COLO829 (cell line): Measurements from ENCODE around the gene GALNT18.

Source experiments
- DNase-seq: peaks from one replicate; pipeline ENCODE4 v3.0.0; 2012; ENCODE audit warnings: low spot score

GALNT18 gene

DNA sequence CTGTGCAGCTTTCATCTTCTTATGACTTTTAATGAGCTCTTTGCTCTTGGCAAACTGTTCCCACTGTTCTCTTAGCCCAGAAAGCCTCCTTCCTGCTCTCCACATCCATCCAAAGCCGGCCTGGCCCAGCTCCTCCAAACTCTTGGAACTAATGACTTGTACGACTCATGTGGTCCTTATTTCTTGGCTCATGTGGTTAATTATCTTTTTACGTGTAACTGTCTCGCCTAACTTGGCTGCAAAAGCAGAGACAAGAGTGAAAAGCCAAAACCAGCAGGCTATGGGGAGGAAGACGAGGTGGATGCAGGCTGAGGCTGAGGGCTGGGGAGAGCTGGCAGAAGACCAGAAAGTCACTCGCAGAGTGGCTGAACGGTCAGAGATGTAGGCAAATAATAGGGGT is 274.2 kb downstream of the GALNT18 start:
- no peak for DNase-seq

DNA sequence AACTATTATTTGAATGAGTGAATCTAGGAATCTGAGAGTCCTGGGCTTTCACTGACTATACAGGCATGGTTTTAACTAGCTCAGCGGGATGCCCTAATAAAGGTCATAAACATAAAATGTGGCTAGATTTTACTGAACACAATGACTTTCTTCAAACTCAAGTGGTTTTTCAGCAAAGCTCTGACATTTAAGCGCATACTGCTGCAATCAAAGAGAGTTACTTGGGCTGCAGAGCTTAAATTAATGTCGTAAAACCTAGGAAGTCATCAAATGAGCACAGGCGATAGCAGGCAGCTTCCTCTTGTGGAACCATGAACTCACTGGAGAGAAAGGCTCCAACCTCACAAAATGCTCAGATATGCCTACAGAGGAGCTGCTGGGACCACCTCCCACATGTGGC is 275.5 kb downstream of the GALNT18 start:
- no peak for DNase-seq

DNA sequence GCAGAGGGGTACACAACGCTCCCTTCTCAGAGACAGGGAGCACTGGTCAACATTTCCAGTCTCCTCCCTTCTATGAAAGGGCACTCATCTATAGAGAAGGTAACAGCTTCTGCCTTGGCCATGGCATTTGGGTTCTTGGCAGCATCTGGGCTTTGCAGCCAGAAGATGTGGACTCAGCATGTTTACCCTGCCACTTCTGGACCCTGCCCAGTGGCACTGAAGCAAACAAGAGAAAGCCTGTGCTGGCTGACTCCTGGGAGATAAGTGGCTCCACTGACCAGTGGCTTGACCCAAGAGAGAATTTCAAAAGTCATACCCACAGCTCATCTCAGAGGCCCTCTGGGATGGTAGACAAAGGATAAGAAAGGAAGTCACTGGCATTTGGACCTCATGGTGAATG is 276.7 kb downstream of the GALNT18 start:
- DNase-seq, result no peak

- DNase-seq, result no peak
Measured at GRCh38 chr11:11344045-11344444, 277.8 kb downstream of the GALNT18 start.

- no peak for DNase-seq
Measured at GRCh38 chr11:11338304-11338703, 283.5 kb downstream of the GALNT18 start.

- no peak for DNase-seq
Measured at GRCh38 chr11:11336664-11337063, 285.1 kb downstream of the GALNT18 start.

GRCh38 chr11:11335043-11335442 is 286.8 kb downstream of the GALNT18 start:
- DNase-seq, result no peak

GRCh38 chr11:11334607-11335006 is 287.2 kb downstream of the GALNT18 start:
- no peak for DNase-seq

- DNase-seq, result no peak
Measured at GRCh38 chr11:11332141-11332710, 289.6 kb downstream of the GALNT18 start.

DNA sequence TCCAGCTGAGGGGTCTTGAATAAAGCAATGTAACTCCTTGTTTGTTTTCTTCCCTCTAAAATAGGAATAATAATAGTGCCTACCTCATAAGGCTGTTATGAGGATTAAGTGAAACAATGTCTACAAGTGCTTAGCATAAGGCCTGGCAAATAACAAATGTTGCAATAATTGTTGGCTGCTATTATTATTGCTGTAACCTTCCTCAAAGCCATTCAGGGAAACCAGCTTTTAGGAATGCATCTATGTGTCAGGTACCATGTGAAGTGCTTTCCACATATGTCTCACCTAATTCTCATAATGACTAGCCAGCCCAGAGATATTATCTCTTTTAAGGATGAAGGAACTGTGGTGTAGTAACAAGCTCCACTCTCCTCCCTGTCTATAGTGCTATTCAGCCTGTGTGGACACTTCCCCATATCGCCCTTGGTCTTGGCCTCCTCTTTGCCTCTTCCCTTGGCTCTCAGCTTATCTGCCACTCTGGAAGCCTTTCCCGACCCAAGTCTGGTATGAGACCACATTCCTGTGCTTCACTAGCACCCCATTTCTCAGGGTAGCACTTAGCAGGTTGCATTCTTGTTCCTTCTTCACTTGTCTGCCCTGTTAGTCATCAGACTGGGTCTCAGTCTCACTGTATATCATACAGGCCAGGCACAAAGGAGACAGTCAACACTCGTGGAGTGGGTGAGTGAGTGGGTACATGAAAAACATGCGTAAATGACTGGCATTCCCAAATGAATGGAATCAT is 292.6 kb downstream of the GALNT18 start:
- DNase-seq, result no peak

- no peak for DNase-seq
Measured at GRCh38 chr11:11324090-11324489, 297.7 kb downstream of the GALNT18 start.

GRCh38 chr11:11322101-11322500 is 299.7 kb downstream of the GALNT18 start:
- DNase-seq, result no peak

GRCh38 chr11:11320825-11321224 is 301.0 kb downstream of the GALNT18 start:
- DNase-seq, result no peak

- no peak for DNase-seq
Measured at GRCh38 chr11:11318961-11319360, 302.8 kb downstream of the GALNT18 start.

DNA sequence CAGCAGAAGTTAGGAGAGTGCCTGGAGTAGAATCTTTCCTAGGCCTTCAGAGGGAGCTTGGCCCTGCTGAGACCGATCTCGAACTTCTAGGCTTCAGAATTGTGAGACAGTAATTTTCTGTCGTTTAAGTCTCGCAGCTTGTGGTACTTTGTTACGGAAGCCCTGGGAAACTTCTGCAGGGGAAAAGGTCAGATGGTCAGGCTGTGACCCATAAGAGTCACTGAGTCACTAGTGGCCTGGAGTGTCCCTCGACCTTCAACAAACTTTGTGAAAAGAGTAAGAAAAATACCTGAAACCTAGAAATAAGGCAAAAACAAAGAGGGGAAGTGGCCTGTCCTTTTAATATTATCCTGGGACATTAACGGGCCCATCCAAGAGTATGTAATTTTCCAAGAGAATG is 303.3 kb downstream of the GALNT18 start:
- DNase-seq, result no peak

DNA sequence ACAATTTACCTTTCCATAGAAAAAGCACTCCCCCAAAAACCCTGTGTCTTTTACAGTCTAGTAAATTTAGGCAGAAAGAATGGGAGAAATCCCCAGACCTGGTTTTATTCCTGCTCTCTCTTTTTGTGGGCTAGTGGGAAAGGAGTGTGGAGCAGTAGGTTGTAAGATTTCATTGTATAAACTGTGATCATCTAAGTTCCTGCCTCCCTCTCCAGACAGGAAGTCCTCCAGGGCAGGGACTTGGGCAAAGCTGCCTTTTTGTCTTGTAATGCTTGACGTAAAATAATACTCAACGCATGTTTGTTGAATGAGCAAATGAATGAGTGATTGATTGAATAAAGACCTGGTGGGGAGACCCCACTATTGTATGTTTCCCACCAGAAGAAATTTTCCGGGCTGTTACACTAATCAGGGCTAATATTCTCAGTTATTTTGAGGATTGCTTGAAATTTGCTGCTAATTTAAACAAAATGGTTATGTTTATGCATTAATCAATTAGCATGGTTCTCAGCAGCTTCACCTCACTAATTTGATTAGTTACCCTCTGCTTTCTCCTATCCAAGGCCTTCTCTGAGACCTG is 305.1 kb downstream of the GALNT18 start:
- DNase-seq, result no peak

DNA sequence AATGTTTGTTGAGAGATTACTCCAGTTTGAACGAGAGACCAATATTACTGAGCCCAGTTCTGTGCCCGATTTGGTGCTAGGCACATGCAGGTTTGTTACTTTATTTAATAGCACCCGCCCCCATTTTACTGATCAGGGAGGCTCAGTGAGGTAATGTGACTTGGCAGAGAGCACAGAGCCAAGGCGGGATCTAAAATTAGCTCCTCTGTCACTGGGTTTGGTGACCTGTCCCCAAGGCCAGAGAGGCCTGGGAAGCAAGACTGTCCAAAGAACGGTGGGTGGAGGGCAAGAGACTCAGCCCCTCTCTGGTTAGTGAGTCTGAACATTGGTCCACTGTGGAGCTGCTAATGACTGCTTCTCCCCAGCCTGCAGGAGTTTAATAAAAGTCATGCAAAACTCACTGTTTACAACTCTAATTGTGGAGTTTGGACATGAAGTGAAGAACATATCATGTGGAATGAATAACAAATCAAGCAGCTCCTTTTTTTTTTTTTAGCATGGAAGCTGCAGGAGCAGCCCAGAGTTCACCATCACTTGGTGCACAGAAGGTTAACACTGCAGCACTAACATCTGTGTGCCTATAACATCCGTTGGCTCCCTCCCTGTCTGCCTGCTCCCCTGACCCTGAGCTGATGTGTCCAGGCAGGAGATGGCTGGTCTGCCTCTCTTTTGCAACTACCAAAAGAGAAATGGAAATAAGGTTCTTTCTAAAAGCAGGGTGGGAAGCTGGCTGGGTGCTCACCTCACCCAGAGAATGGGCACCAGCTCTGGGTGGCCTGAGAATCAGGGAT is 307.7 kb downstream of the GALNT18 start:
- no peak for DNase-seq

- DNase-seq, result no peak
Measured at GRCh38 chr11:11313426-11313825, 308.4 kb downstream of the GALNT18 start.

DNA sequence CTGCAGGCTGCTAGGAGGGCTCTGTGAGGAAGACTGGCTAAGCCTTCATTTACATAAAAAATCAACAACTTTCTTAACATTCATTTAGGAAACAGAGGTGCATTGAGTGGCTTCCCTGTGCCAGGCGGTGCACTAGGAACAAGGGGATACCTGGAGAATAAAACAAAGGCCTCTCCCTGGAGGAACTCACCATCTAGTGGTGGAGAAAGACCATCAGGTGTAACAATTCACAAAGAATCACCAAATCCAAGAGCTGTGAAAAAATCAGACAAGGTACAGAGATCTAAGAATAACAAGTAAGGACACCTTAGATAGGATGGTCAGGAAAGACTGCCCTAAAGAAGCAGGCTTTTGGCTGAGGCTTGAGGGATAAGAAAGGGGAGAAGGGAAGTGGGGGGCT is 309.1 kb downstream of the GALNT18 start:
- no peak for DNase-seq

GRCh38 chr11:11311169-11311568 is 310.6 kb downstream of the GALNT18 start:
- no peak for DNase-seq

DNA sequence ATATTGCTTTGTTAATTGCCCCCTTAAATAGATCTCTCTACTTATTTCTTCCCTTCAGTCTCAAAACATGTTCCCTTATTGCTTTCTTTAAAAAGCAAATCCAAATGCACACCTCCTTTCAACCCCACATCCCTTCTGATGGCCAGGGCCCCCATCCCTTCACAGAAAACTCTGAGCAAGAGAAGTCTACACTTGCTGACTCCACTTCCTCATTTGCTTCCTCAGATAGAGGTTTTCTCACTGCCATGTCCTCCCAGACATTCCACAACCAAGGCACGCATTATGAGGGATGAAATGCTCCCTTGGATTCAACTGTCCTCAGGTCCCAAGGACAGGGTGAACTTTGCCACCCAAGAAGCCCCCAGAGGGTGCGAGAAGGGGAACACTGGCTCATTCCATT is 311.9 kb downstream of the GALNT18 start:
- DNase-seq, result no peak

DNA sequence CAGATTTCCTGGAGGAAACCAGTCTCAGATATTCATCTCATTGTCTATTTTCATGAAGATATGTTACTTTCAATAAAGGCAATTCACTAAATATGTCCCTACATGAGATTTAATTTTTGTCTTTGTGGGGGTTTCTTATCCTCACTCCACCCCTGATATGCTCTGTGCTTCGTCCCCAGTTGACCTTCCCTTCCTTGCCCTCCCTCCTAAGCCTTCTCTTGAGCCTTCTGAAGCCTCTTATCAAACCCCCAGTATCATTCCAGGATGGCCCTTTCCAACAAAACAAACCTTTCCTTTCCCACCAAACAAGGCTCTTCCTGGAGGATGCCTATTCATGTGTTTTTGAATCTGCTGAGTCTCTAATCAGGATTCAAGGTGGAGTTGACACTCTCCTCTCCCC is 313.6 kb downstream of the GALNT18 start:
- DNase-seq, result no peak

DNA sequence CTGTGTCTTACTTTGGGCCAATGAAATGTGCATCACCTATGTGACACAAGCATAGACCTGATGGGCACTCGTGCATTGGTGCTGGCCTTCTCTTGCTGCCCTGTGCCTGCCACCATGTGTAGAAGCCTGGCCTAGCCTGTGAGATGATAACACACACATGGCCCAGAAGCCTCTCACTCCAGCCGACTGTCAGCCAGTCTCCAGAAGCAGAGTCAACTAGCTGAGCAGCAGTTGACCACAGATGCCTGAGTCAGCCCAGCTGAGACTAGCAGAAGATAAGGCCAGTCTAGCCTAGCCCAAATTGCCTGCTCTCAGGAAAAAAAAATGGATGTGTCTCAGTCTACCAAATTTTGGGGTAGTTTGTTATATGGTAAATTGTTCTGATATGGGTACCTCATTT is 314.9 kb downstream of the GALNT18 start:
- no peak for DNase-seq
